GM13977 (cell line): ENCODE results near the gene GRID2.

ENCODE experiments used
- DNase-seq: peaks from one replicate; pipeline ENCODE4 v3.0.0; 2012; ENCODE audit warnings: low spot score
- in situ Hi-C: fragments of 300-500 bp; cut with MboI; formaldehyde crosslinking; loops from one replicate; pipeline ENCODE4 v1.12.0; 2022; ENCODE audit warnings: low sequenced_read_pairs, low pct_unique_long_range_greater_than_20kb, mixed read lengths, inconsistent platforms; ENCODE audit not compliant: unreplicated experiment
- TF ChIP-seq, protein P1 (sequence below): IDR thresholded peaks from 2 replicates; pipeline ENCODE4 v1.5.1; 2012; ENCODE audit warnings: mild to moderate bottlenecking, control low read depth; ENCODE audit not compliant: insufficient read depth; ENCODE audit errors: extremely low read depth, missing control alignments

The GRID2 gene

GRCh38 chr4:92658318-92658717 is 354.6 kb downstream of the GRID2 start:
- TF ChIP-seq, protein P1, sequence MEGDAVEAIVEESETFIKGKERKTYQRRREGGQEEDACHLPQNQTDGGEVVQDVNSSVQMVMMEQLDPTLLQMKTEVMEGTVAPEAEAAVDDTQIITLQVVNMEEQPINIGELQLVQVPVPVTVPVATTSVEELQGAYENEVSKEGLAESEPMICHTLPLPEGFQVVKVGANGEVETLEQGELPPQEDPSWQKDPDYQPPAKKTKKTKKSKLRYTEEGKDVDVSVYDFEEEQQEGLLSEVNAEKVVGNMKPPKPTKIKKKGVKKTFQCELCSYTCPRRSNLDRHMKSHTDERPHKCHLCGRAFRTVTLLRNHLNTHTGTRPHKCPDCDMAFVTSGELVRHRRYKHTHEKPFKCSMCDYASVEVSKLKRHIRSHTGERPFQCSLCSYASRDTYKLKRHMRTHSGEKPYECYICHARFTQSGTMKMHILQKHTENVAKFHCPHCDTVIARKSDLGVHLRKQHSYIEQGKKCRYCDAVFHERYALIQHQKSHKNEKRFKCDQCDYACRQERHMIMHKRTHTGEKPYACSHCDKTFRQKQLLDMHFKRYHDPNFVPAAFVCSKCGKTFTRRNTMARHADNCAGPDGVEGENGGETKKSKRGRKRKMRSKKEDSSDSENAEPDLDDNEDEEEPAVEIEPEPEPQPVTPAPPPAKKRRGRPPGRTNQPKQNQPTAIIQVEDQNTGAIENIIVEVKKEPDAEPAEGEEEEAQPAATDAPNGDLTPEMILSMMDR = no peak
- no peak for DNase-seq
- in situ Hi-C loops = no loop called here

DNA sequence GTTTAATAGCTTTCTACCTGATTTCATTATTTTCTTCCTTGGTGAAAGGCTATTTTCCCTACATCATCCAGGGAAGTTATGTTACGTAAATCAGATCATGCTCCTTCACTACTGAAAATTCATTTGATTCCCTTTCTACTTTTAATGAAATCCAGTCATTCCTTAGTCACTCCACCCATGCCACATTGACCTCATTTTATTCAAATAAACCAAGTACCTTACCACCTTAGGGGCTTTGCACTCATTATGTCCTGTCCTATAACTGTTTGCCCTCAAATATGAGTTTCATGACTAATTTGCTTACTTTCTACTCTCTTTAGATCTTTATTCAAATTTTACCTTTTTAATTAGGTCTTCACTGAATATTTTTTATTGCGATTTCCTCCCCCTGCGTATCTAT is 374.0 kb downstream of the GRID2 start:
- DNase-seq = no peak
- in situ Hi-C loops = no loop called here
- TF ChIP-seq, protein P1 = no peak

- in situ Hi-C loops = no loop called here
- TF ChIP-seq, protein P1 = no peak
- no peak for DNase-seq
These were observed 374.5 kb downstream of the GRID2 start for GRCh38 chr4:92678292-92678691.

GRCh38 chr4:92679149-92679548 is 375.4 kb downstream of the GRID2 start:
- in situ Hi-C loops = no loop called here
- DNase-seq = no peak
- TF ChIP-seq, protein P1 = no peak

- TF ChIP-seq, protein P1 = no peak
These were observed 410.9 kb downstream of the GRID2 start for GRCh38 chr4:92714640-92715039.

GRCh38 chr4:92733231-92733630 is 429.5 kb downstream of the GRID2 start:
- no peak for DNase-seq
- in situ Hi-C loops = no loop called here
- TF ChIP-seq, protein P1 = no peak

More at GRCh38 chr4:92714640-92715039, 410.9 kb downstream of the GRID2 start:
- in situ Hi-C loops = no loop called here
- DNase-seq = no peak

DNA sequence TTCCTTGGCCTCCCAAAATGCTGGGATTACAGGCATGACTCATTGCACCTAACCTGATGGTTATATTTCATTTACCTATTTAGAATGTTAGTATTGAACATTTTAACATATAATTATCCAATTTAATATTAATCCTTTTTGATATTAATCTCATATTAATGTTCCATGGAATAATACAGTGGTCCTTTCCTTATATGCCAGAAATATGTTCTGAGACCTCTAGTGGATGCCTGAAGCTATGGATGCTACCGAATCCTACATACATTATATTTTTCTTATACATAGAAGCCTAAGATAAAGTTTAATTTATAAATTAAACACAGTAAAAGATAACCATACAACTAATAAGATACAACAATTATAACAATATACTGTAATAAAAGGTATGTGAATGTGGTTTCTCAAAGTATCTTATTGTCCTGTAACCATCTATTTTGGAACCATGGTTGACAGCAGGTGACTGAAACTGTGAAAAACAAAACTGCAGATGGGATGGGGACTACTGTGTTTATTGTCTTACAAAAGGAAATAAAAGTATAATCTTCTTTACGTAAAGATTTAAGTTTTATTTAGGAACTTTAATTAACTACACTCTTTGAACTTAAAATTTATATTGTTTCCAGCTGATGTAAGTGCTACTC is 431.4 kb downstream of the GRID2 start:
- in situ Hi-C loops = no loop called here

More for the DNA sequence above, 431.4 kb downstream of the GRID2 start:
- TF ChIP-seq, protein P1 = no peak
- no peak for DNase-seq
